ENCODE measurements around the gene TMEM63C. TPM values are rescaled to one million over a fixed set of nuclear protein-coding genes. Genes with fewer than 3 reads are reported as not detected.
"Not testable (repeated sequence)": the region's sequence is repeated elsewhere in the genome, so short reads cannot be mapped to it uniquely, and the experiment has no call there.

Gene TMEM63C
- polyA plus RNA-seq, 5 donors = 0.29 to 1.2 (median 0.52) TPM

GRCh38 chr14:77153802-77154201, 27.8 kb upstream of the TMEM63C start:
- DNase-seq = no peak

DNA sequence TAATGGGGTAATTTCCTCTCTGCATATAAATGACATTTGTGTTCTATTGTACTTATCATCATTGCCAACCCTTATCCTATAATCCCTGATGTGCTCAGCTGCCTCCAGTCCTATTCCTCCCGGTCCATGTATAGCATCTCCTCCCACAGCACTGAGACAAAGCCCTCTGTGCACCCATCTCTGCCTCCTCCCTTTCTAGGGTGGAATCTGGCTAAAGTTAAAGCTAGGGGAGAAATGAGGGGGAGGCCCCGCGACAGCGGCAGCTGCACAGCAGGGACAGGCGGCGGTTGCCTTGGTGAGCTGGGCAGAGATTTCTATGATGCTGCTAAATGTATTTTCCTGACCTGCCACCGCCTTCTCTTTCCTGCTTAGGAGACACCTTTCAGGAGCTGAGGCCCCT, 27.2 kb upstream of the TMEM63C start:
- DNase-seq = no peak

GRCh38 chr14:77155083-77155482, 26.5 kb upstream of the TMEM63C start:
- no peak for DNase-seq

DNA sequence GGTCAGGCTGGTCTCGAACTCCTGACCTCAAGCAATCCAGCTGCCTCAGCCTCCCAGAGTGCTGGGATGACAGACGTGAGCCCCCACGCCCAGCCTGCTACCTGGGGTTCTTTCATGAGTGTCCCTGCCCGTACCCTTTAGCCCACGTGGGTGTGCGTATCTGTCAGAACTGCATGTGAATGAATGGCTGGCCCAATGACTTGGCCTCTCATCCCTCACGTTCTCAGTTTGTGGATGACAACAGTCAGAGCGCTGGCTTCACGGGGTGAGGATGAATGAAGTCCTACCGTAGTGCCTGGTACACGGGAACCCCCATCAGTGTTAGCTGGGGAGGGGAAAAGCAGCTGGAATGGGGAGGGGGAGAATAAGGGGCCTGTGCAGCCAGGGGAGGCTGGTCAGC, 23.9 kb upstream of the TMEM63C start:
- no peak for DNase-seq

GRCh38 chr14:77158175-77158881, 23.3 kb upstream of the TMEM63C start:
- DNase-seq = no peak

- DNase-seq = no peak
Measured at GRCh38 chr14:77158882-77159255, 22.7 kb upstream of the TMEM63C start.

DNA sequence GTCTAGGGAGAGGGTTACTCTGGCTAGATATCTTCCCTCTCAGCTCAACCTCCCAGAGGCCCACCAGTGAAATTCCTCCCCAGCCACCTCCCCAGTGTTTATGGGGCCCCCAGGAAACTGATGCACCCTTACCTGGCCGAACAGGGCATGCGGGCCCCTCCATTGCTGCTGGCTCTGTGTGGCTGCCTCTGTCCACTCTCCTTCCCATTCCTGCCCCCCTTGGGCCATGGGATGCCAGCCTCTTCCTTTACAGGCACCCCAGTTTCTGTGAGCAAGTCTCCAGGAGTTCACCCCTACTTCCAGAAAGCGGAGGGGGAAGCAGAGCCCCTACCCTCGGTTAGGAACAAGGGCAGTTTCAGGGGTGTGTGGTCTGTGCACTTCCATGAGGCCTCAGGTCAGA, 20.6 kb upstream of the TMEM63C start:
- no peak for DNase-seq

- no peak for DNase-seq
Measured at GRCh38 chr14:77170045-77170444, 11.6 kb upstream of the TMEM63C start.

- DNase-seq = no peak
Measured at GRCh38 chr14:77172916-77173315, 8.7 kb upstream of the TMEM63C start.

GRCh38 chr14:77173911-77174617, 7.5 kb upstream of the TMEM63C start:
- not testable (repeated sequence) for DNase-seq

DNA sequence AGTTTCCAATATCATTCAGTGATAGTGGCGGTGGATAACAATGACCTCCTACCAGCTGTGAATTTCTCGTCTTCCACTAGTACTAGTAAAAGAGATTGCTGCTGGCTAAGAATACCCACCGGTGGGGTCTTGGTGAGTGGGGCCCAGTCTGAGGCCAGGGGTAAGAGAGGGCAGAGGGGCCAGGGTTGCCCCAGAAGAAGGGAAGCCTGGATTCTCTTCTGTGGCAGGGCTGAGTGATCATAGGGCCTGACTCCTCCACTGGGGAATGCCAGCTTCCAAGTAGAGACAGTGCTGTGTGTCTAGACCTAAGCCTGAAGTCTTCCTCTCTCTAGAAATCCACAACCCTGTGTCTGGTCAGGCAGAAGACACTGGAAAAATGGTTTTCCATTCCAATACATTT, 5.8 kb upstream of the TMEM63C start:
- DNase-seq = no peak

- DNase-seq = no peak
Measured at GRCh38 chr14:77177702-77178101, 3.9 kb upstream of the TMEM63C start.

DNA sequence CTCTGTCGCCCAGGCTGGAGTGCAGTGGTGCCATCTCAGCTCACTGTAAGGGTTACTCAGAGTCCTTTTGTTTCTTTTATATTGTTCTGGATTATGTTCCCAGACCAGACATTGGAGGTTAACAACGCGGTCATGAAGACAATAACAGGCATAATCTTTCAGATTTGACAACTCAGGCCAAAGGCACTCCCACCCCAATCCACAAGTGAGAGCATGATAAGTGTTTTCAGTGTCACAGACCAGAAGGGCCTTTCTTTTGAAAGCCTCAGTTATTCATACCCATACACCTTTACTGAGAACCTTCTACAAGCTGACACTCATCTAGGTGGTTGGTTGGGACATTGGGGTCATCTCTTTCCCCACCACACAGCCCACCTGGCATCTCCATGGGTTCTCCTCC, 2.9 kb upstream of the TMEM63C start:
- DNase-seq = no peak

DNA sequence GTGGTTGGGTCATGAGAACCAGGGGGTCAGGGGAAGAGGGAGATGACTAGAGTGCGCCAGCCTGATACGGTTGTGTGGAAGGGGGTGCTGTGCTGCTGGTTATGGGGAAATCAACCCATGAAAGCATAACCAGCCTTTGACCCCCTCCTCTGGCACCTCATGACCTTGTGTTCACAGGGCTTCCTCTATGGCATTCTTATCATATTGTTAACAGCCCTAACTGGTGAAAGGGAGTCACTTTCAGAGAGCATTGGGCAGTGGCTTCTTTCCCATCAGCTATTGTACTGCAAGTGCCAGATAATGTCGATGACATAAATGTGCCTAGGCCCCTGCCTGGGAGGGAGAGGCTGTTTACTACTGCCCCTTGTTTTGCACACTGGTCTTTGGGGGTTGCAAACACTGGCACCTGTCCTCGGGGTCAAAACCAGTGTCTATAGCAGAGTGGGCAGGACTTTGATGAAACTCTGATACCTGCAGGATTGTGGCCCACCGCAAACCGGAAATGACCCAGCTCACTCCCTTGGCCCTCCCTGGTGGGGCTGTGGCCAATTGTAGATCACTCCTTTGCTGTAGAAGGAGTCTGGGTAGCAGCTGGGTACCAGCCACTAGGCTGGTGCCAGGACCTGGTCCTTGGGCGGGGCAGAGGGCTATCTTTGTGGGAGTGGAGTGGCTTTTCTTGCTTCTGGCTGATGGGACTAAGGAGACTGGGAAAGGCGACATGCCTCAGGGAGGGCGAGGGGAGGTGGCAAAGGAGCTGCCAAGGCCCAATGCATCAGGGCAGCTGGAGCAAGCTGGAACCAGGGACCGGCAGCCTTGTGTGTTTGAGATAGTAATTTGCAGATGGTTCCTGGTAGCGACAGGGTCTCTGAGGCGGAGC, 634 bp upstream of the TMEM63C start:
- no peak for DNase-seq

DNA sequence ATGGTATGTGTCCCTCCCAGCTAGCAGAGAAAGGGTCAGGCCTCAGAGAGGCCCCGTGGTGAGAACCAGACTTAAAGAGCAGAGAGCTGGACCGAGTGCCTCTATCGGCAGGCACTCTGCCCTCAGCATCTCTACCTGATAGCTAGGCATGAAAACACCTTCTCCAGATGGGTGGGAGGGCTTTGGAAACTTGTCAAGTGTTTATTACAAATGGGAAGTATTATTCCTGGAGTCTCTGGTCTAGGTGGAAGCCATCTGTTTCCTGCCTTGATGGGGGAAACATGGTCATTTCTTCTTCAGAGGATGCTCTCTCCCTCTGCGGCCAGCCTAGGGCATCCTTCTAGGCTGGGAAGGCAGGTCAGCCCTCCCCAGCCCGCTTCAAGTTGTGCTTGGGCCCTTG, 2.3 kb downstream of the TMEM63C start:
- DNase-seq = no peak

DNA sequence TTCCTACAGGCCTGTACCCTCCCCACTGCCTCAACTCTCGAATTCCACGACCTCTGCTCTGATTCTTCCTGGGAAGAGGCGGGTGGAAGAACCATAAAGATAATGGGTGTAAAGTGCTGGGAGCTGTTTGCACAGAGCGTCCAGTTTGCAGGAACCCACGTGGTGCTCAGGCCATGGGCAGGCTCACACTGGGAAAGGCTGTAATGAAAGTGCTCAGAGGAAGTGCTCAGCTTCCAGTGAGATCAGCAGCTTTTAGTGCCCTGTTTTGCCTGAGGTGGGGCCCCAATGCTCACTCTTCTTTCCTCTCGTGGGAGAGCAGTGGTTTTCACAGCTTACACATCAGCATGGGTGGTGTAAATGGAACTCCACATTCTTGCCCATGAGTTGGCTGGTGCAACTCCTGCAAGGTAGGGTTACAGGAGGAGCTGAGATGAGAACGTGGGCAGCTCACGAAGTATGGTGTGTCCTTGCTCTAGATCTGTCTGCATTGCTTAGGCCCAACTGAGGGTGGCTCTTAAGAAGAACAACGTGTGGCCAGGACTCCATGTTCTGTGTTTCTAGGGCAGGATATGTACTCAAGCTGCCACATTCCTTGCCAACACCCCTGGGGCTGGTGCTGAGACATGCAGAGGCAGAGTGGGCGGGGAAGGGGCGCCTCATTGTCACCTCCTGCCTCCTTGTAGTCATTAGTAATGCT, 2.9 kb downstream of the TMEM63C start:
- no peak for DNase-seq

GRCh38 chr14:77185093-77185465, 3.5 kb downstream of the TMEM63C start:
- DNase-seq = no peak

- peak; percentile 44 to 50 for DNase-seq
Measured at GRCh38 chr14:77186911-77187648, 5.5 kb downstream of the TMEM63C start.

DNA sequence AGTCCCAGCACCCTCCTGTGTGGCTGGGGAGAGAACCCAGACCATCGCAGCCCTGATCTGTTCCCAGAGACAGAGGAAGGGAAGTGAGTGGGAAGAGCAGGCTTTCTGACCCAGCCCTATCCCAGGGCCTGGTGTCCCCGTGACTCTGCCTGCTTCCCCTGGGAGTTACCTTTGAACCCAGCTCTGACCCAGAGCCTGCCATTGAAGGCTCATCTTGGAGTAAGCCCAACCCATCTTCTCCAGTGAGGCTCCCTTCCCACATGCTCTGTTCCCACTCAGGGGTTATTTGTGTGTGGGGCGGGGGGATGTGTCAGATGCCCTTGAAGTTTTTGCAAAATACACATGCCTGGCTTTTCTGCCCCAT, 6.0 kb downstream of the TMEM63C start:
- DNase-seq = no peak

- DNase-seq = no peak
Measured at GRCh38 chr14:77189479-77189878, 7.9 kb downstream of the TMEM63C start.

DNA sequence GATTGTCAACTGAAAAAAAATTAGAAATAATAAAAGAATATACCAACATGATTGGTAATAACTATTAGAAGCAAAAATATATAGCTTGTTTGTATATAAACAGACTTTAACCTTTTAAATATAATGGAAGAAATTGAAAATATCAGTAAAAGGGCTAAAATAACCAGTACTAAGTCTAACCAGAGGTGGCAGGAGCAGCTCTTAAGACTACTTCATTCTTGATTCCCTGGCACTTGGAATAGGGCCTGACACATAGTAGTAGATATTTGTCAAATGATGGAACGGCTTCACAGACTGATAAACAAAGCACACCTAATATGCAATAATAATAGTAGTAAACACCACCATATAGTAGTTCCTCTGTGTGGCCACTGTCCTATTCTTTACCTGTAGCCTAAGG, 9.4 kb downstream of the TMEM63C start:
- no peak for DNase-seq

Measured in right lung (tissue), 5 donors.